T1000 (cell line): ENCODE measurements around the gene CUL4A.
A peak's percentile ranks its signal among the peaks of the same experiment; 100 is the strongest.

Experiments
- DNase-seq: peaks from one replicate; lab custom pipeline; 2025; ENCODE audit warnings: mixed read lengths; lab: John Stamatoyannopoulos, UW

Gene CUL4A

GRCh38 chr13:113179374-113180230 is 29.8 kb upstream of the CUL4A start:
- DNase-seq: no peak

GRCh38 chr13:113182046-113182445 is 27.4 kb upstream of the CUL4A start:
- DNase-seq: no peak

- DNase-seq: no peak
Observed at GRCh38 chr13:113183450-113184129, 25.8 kb upstream of the CUL4A start.

- DNase-seq: no peak
Observed at GRCh38 chr13:113184568-113185440, 24.6 kb upstream of the CUL4A start.

- DNase-seq: no peak
Observed at GRCh38 chr13:113186061-113186900, 23.1 kb upstream of the CUL4A start.

GRCh38 chr13:113187263-113187669 is 22.1 kb upstream of the CUL4A start:
- DNase-seq: peak; percentile 100

GRCh38 chr13:113187883-113188665 is 21.3 kb upstream of the CUL4A start:
- no peak for DNase-seq

- DNase-seq: no peak
Observed at GRCh38 chr13:113190181-113190580, 19.2 kb upstream of the CUL4A start.

- DNase-seq: no peak
Observed at GRCh38 chr13:113192279-113192678, 17.1 kb upstream of the CUL4A start.

GRCh38 chr13:113192902-113193301 is 16.5 kb upstream of the CUL4A start:
- no peak for DNase-seq

GRCh38 chr13:113195360-113195759 is 14.1 kb upstream of the CUL4A start:
- DNase-seq: no peak

GRCh38 chr13:113196970-113197737 is 12.3 kb upstream of the CUL4A start:
- no peak for DNase-seq

GRCh38 chr13:113201815-113202214 is 7.6 kb upstream of the CUL4A start:
- no peak for DNase-seq

- DNase-seq: no peak
Observed at GRCh38 chr13:113202912-113203311, 6.5 kb upstream of the CUL4A start.

- DNase-seq: no peak
Observed at GRCh38 chr13:113203507-113204377, 5.7 kb upstream of the CUL4A start.

GRCh38 chr13:113204378-113204734 is 5.1 kb upstream of the CUL4A start:
- DNase-seq: no peak

- DNase-seq: no peak
Observed at GRCh38 chr13:113205428-113205931, 3.9 kb upstream of the CUL4A start.

- no peak for DNase-seq
Observed at GRCh38 chr13:113207460-113207859, 2.0 kb upstream of the CUL4A start.
